OCI-LY1 (cell line): ENCODE results near the gene SUPT20HL2.

Experiments used
- CTCF ChIP-seq: fragments of 200-600 bp; sonication (generic), shearing (Covaris generic); IDR thresholded peaks from 2 replicates; pipeline ENCODE4 v1.5.1; 2017; ENCODE audit warnings: mild to moderate bottlenecking, antibody characterized with exemption, low read length, moderate library complexity, mixed read lengths
- EZH2 ChIP-seq: fragments of 200-600 bp; sonication (generic), shearing (Covaris generic); IDR thresholded peaks from 2 replicates; pipeline ENCODE4 v1.8.0; 2017; ENCODE audit warnings: borderline replicate concordance, mixed run types, mild to moderate bottlenecking, antibody characterized with exemption, low read length, moderate library complexity, mixed read lengths

GRCh38 chrX:24268786-24269185 is 45.1 kb downstream of the SUPT20HL2 start:
- TF ChIP-seq CTCF: no peak
- TF ChIP-seq EZH2: no peak
